T-cell (primary cell): ENCODE data around the gene CYP1A2. TPM values are rescaled to one million over a fixed set of nuclear protein-coding genes. Genes with fewer than 3 reads are reported as not detected.

ENCODE experiments used
- ATAC-seq, 4 experiments: fragments of 200-7000 bp in 3 of 4; fragments of 150-1000 bp in 1 of 4; cut with Tn5 transposase; replicated peaks in 1 of 4; 1 replicate in 3 of 4; 2 replicates in 1 of 4; pipeline ENCODE4 v1.10.0; 2021; ENCODE audit warnings: moderate library complexity in 3 of 4, mild to moderate bottlenecking in 2 of 4, moderate number of reproducible peaks in 1 of 4
- CTCF ChIA-PET, 2 donors: fragments of 300-600 bp; sonication (Branson Sonifier 250); formaldehyde crosslinking; loops; one replicate each; lab custom pipeline; 2022; ENCODE audit warnings: antibody characterized with exemption in 2 of 2; lab: Charles Lee
- POLR2A ChIA-PET, 2 donors: fragments of 300-600 bp; sonication (Branson Sonifier 250); formaldehyde crosslinking; loops; one replicate each; lab custom pipeline; 2022; ENCODE audit warnings: antibody characterized with exemption in 2 of 2; lab: Charles Lee
- DNase-seq, 35 experiments: peaks; one replicate each; pipeline versions ENCODE4 v3.0.0 to v3.0.0-alpha.2; 2013 to 2023
- H3K27ac ChIP-seq: one replicate; pipeline ENCODE4 v1.5.1; 2013; ENCODE audit warnings: low read length
- H3K27me3 ChIP-seq, 2 experiments: replicated peaks in 1 of 2; 1 replicate in 1 of 2; 2 replicates in 1 of 2; pipeline versions ENCODE4 v1.6.1 to v1.7.0; 2013; ENCODE audit warnings: low read length in 1 of 2, mixed read lengths in 1 of 2; ENCODE audit not compliant: control insufficient read depth in 2 of 2, insufficient read depth in 2 of 2; ENCODE audit errors: extremely low read depth in 1 of 2
- H3K36me3 ChIP-seq, 2 donors: 1 replicate in 1 of 2; 2 replicates in 1 of 2; pipeline versions ENCODE4 v1.6.1 to v1.7.0; 2013; ENCODE audit warnings: low read length in 1 of 2; ENCODE audit not compliant: control insufficient read depth in 2 of 2, insufficient read depth in 1 of 2; ENCODE audit errors: extremely low read depth in 1 of 2
- H3K4me1 ChIP-seq, 2 experiments: 1 replicate in 1 of 2; 2 replicates in 1 of 2; pipeline versions ENCODE4 v1.6.1 to v1.7.0; 2013; ENCODE audit warnings: low read length in 2 of 2, mixed read lengths in 1 of 2; ENCODE audit not compliant: insufficient read depth in 2 of 2, control insufficient read depth in 1 of 2; ENCODE audit errors: extremely low read depth in 1 of 2
- H3K4me3 ChIP-seq, 2 donors: 1 replicate in 1 of 2; 2 replicates in 1 of 2; pipeline versions ENCODE4 v1.5.1 to v1.7.0; 2013; ENCODE audit warnings: mild to moderate bottlenecking in 2 of 2, low read length in 1 of 2, moderate library complexity in 1 of 2; ENCODE audit not compliant: control insufficient read depth in 1 of 2; ENCODE audit errors: extremely low read depth in 1 of 2
- H3K9me3 ChIP-seq: 2 replicates; pipeline ENCODE4 v1.7.0; 2013
- H3K27ac Mint-ChIP-seq, 2 donors: one replicate each; pipeline ENCODE4 v1.8.0; 2020 to 2021; ENCODE audit warnings: mild to moderate bottlenecking in 2 of 2, mixed read lengths in 2 of 2
- H3K27me3 Mint-ChIP-seq, 2 donors: one replicate each; pipeline ENCODE4 v1.8.0; 2021 to 2022; ENCODE audit warnings: mixed read lengths in 2 of 2
- H3K36me3 Mint-ChIP-seq: one replicate; pipeline ENCODE4 v1.8.0; 2021; ENCODE audit warnings: mixed read lengths
- H3K4me1 Mint-ChIP-seq, 3 donors: one replicate each; pipeline ENCODE4 v1.8.0; 2020 to 2022; ENCODE audit warnings: mixed read lengths in 3 of 3, mild to moderate bottlenecking in 1 of 3
- H3K4me3 Mint-ChIP-seq, 3 donors: one replicate each; pipeline ENCODE4 v1.8.0; 2020 to 2022; ENCODE audit warnings: mild to moderate bottlenecking in 3 of 3, mixed read lengths in 3 of 3, moderate library complexity in 3 of 3
- H3K9me3 Mint-ChIP-seq, 3 donors: one replicate each; pipeline ENCODE4 v1.8.0; 2020 to 2022; ENCODE audit warnings: mixed read lengths in 3 of 3
- WGBS: methylation state at CpG from one replicate; pipeline ENCODE4 v1.1.5; 2013; ENCODE audit warnings: missing lambda C conversion rate; ENCODE audit not compliant: insufficient coverage; 5-methylcytosine and 5-hydroxymethylcytosine counted together
- total RNA-seq, 35 experiments: library from RNA in 6 of 35; stranded (reverse) in 6 of 35; fragments of 120-200 nt in 1 of 35; gene quantifications; one replicate each; pipeline versions ENCODE4 v1.2.1 to v1.2.4 and lab custom pipeline; 2013 to 2026

Gene CYP1A2
- total RNA-seq, 5 donors from 2014 or later (not counting 1 experiment from before 2014, with no cell fraction given) = not detected

DNA sequence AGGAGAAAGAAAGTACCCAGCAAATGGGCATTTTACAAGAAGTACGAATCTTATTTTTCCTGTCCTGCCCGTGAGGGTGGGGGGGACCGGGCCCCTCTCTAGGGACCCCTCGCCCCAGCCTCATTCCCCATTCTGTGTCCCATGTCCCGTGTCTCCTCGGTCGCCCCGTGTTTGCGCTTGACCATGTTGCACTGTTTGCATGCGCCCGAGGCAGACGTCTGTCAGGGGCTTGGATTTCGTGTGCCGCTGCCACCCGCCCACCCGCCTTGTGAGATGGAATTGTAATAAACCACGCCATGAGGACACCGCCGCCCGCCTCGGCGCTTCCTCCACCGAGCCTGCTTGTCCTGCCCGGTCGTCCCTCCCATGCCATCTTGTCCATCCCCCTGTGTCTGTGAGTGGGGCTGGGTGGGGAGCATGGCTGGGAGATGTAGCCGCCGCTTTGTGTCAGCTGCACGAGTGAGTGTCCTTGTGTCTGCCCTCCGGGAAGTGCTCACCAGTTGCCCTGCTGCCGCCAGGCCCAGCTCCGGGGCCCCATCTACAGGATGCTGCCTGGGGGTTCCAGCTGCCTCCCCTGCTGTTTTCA is 54.3 kb downstream of the CYP1A2 start:
- H3K4me3 ChIP-seq = no peak overlapping the region
- CTCF ChIA-PET = interaction anchor here (0.6 to 3.9 kb wide), 2 partner anchors 23 to 32 kb away, joined by 3 to 35 read pairs; no protein-coding TSS in a partner anchor
- no peaks in the 10 kb centered on the region for H3K27me3 ChIP-seq
- Mint-ChIP-seq H3K27ac (no peak overlapping the region), H3K36me3 (peaks cover 23% of the 10 kb centered on the region), H3K4me3 (no peak overlapping the region), H3K27me3 (no peaks in the 10 kb centered on the region), H3K4me1 (peaks cover 38 to 43% (median 41%) of the 10 kb centered on the region in 3 donors), H3K9me3 (no peaks in the 10 kb centered on the region)
- H3K4me1 ChIP-seq = peaks cover 12 to 40% of the 10 kb centered on the region in 2 experiments
- WGBS = 88% methylated on average over 18 of the region's 31 CpGs
- H3K9me3 ChIP-seq = no peaks in the 10 kb centered on the region
- no peak overlapping the region for H3K27ac ChIP-seq
- POLR2A ChIA-PET = no interaction called here
- no peak for ATAC-seq
- DNase-seq = no peak
- H3K36me3 ChIP-seq = peaks cover 18 to 67% of the 10 kb centered on the region in 2 donors

GRCh38 chr15:74804935-74805334 is 56.3 kb downstream of the CYP1A2 start:
- Mint-ChIP-seq H3K4me1 (peaks cover 32 to 38% (median 37%) of the 10 kb centered on the region in 3 donors), H3K9me3 (no peaks in the 10 kb centered on the region), H3K36me3 (peaks cover 12% of the 10 kb centered on the region), H3K4me3 (no peak overlapping the region), H3K27ac (peak overlapping the region; percentile 44 to 77), H3K27me3 (no peaks in the 10 kb centered on the region)
- H3K4me3 ChIP-seq = no peak overlapping the region
- no peaks in the 10 kb centered on the region for H3K9me3 ChIP-seq
- ATAC-seq = no peak
- no peaks in the 10 kb centered on the region for H3K27me3 ChIP-seq
- H3K36me3 ChIP-seq = peaks cover 12 to 47% of the 10 kb centered on the region in 2 donors
- peaks cover 7 to 37% of the 10 kb centered on the region in 2 experiments for H3K4me1 ChIP-seq
- POLR2A ChIA-PET = no interaction called here
- CTCF ChIA-PET = interaction anchor here in 1 of 2 donors (1.2 to 1.7 kb wide), 2 partner anchors 27 to 35 kb away, joined by 6 read pairs; no protein-coding TSS in a partner anchor
- DNase-seq = no peak
- 85% methylated on average over 6 of the region's 6 CpGs for WGBS
- no peak overlapping the region for H3K27ac ChIP-seq

Other genes starting within 250 kb of the CYP1A2 start
- 10 to 100 TPM; 36.2 to 48.7 (median 42.9) TPM for gene ARID3B, start 207.6 kb upstream of the CYP1A2 start, total RNA-seq
- gene CLK3, start 133.0 kb upstream of the CYP1A2 start, total RNA-seq = 100 to 1,000 TPM; 162 to 258 (median 180) TPM
- 10 to 100 TPM; 31.8 to 49.4 (median 43.2) TPM for gene EDC3, start 52.8 kb upstream of the CYP1A2 start, total RNA-seq
- 1 to 10 TPM in 3 of 5 donors, under 1 TPM in 1, not detected in 1; 0.14 to 3.3 (median 1.9) TPM for gene CYP1A1, start 23.3 kb upstream of the CYP1A2 start, total RNA-seq
- 100 to 1,000 TPM; 198 to 296 (median 271) TPM for gene CSK, start 33.2 kb downstream of the CYP1A2 start, total RNA-seq
- gene LMAN1L, start 64.0 kb downstream of the CYP1A2 start, total RNA-seq = 1 to 10 TPM in 1 of 5 donors, under 1 TPM in 4; 0.42 to 1.6 (median 0.44) TPM
- under 1 TPM in 3 of 5 donors, not detected in 2; 0.16 to 0.50 (median 0.26) TPM for gene CPLX3, start 77.8 kb downstream of the CYP1A2 start, total RNA-seq
- 100 to 1,000 TPM in 3 of 5 donors, 10 to 100 TPM in 2; 53.4 to 112 (median 101) TPM for gene ULK3, start 94.3 kb downstream of the CYP1A2 start, total RNA-seq
- 100 to 1,000 TPM in 3 of 5 donors, 10 to 100 TPM in 2; 76.8 to 141 (median 134) TPM for gene SCAMP2, start 124.5 kb downstream of the CYP1A2 start, total RNA-seq
- gene MPI, start 141.2 kb downstream of the CYP1A2 start, total RNA-seq = 10 to 100 TPM; 36.5 to 74.1 (median 66.1) TPM
- gene FAM219B, start 158.0 kb downstream of the CYP1A2 start, total RNA-seq = 100 to 1,000 TPM in 2 of 5 donors, 10 to 100 TPM in 3; 46.0 to 108 (median 96.6) TPM
- 10 to 100 TPM; 58.5 to 83.1 (median 76.7) TPM for gene COX5A, start 189.2 kb downstream of the CYP1A2 start, total RNA-seq
- 1 to 10 TPM in 3 of 5 donors, under 1 TPM in 2; 0.79 to 4.2 (median 2.8) TPM for gene RPP25, start 207.9 kb downstream of the CYP1A2 start, total RNA-seq
- 1 to 10 TPM in 1 of 5 donors, under 1 TPM in 4; 0.26 to 8.2 (median 0.51) TPM for gene SCAMP5, start 246.7 kb downstream of the CYP1A2 start, total RNA-seq